Mesenchymal stem cell (in vitro differentiated cells and primary cell): ENCODE data around the gene ANTKMT. TPM values are rescaled to one million over a fixed set of nuclear protein-coding genes. Genes with fewer than 3 reads are reported as not detected.

Experiments used
- DNase-seq: peaks from one replicate; pipeline ENCODE4 v3.0.0-alpha.2; 2013
- H2AFZ ChIP-seq: one replicate; pipeline ENCODE4 v1.6.1; 2013; ENCODE audit warnings: low read depth, mild to moderate bottlenecking, control low read depth, inconsistent platforms, low read length, moderate library complexity
- H2AK5ac ChIP-seq: 2 replicates; pipeline ENCODE4 v1.6.1; 2013; ENCODE audit warnings: low read length, moderate library complexity, mild to moderate bottlenecking, inconsistent platforms; ENCODE audit not compliant: severe bottlenecking
- H2BK120ac ChIP-seq: one replicate; pipeline ENCODE4 v1.6.1; 2013; ENCODE audit warnings: low read depth, mild to moderate bottlenecking, inconsistent platforms, low read length, moderate library complexity
- H2BK12ac ChIP-seq, 2 experiments: one replicate each; pipeline ENCODE4 v1.6.1; 2013; ENCODE audit warnings: inconsistent platforms in 2 of 2, low read length in 2 of 2, mild to moderate bottlenecking in 2 of 2, moderate library complexity in 2 of 2, control low read depth in 1 of 2
- H2BK15ac ChIP-seq: one replicate; pipeline ENCODE4 v1.6.1; 2013; ENCODE audit warnings: mild to moderate bottlenecking, low read depth, inconsistent platforms; ENCODE audit not compliant: poor library complexity, severe bottlenecking
- H2BK5ac ChIP-seq: 2 replicates; pipeline ENCODE4 v1.6.1; 2013; ENCODE audit warnings: low read depth, mild to moderate bottlenecking, low read length, control low read depth, inconsistent platforms; ENCODE audit not compliant: poor library complexity, severe bottlenecking
- H3K14ac ChIP-seq, 2 experiments: one replicate each; pipeline ENCODE4 v1.6.1; 2013; ENCODE audit warnings: inconsistent platforms in 2 of 2, low read length in 2 of 2, control low read depth in 1 of 2, mild to moderate bottlenecking in 1 of 2, moderate library complexity in 1 of 2
- H3K18ac ChIP-seq, 2 experiments: one replicate each; pipeline ENCODE4 v1.6.1; 2013; ENCODE audit warnings: inconsistent platforms in 2 of 2, low read length in 2 of 2, control low read depth in 1 of 2, low read depth in 1 of 2, mild to moderate bottlenecking in 1 of 2
- H3K23ac ChIP-seq, 2 experiments: one replicate each; pipeline ENCODE4 v1.6.1; 2013; ENCODE audit warnings: inconsistent platforms in 2 of 2, low read length in 2 of 2, mild to moderate bottlenecking in 2 of 2, moderate library complexity in 2 of 2, control low read depth in 1 of 2
- H3K27ac ChIP-seq: 2 replicates; pipeline ENCODE4 v1.5.1; 2013; ENCODE audit warnings: mild to moderate bottlenecking, moderate library complexity, low read length, control low read depth, inconsistent platforms; ENCODE audit not compliant: poor library complexity, severe bottlenecking
- H3K27me3 ChIP-seq, 2 experiments: 2 replicates each; pipeline versions ENCODE4 v1.6.1 to v1.7.0; 2013; ENCODE audit warnings: low read length in 2 of 2, mild to moderate bottlenecking in 2 of 2, moderate library complexity in 2 of 2, control low read depth in 1 of 2, inconsistent platforms in 1 of 2; ENCODE audit not compliant: control insufficient read depth in 1 of 2, insufficient read depth in 1 of 2
- H3K36me3 ChIP-seq, 2 experiments: 2 replicates each; pipeline versions ENCODE4 v1.6.1 to v1.7.0; 2013; ENCODE audit warnings: low read length in 2 of 2, control low read depth in 1 of 2, inconsistent platforms in 1 of 2, low read depth in 1 of 2, mild to moderate bottlenecking in 1 of 2; ENCODE audit not compliant: insufficient read depth in 2 of 2, control insufficient read depth in 1 of 2
- H3K4ac ChIP-seq, 2 experiments: one replicate each; pipeline ENCODE4 v1.6.1; 2013; ENCODE audit warnings: inconsistent platforms in 2 of 2, low read length in 2 of 2, mild to moderate bottlenecking in 2 of 2, moderate library complexity in 2 of 2, control low read depth in 1 of 2, low read depth in 1 of 2
- H3K4me1 ChIP-seq: 2 replicates; pipeline ENCODE4 v1.6.1; 2013; ENCODE audit warnings: low read depth, low read length, control low read depth; ENCODE audit not compliant: control insufficient read depth, insufficient read depth
- H3K4me2 ChIP-seq: 2 replicates; pipeline ENCODE4 v1.6.1; 2013; ENCODE audit warnings: low read length, mild to moderate bottlenecking, inconsistent platforms; ENCODE audit not compliant: poor library complexity, severe bottlenecking
- H3K4me3 ChIP-seq, 2 experiments: 2 replicates each; pipeline versions ENCODE4 v1.5.1 to v1.7.0; 2013; ENCODE audit warnings: low read length in 2 of 2, mild to moderate bottlenecking in 2 of 2, control low read depth in 1 of 2, low read depth in 1 of 2; ENCODE audit not compliant: insufficient read depth in 1 of 2
- H3K79me1 ChIP-seq: replicated peaks from 2 replicates; pipeline ENCODE4 v1.6.1; 2013; ENCODE audit warnings: mild to moderate bottlenecking, control low read depth, low read length, inconsistent platforms; ENCODE audit not compliant: poor library complexity, severe bottlenecking
- H3K9ac ChIP-seq: 2 replicates; pipeline ENCODE4 v1.7.0; 2013; ENCODE audit warnings: mild to moderate bottlenecking, low read length, moderate library complexity
- H3K9me3 ChIP-seq: 2 replicates; pipeline ENCODE4 v1.7.0; 2013; ENCODE audit warnings: mild to moderate bottlenecking, low read length; ENCODE audit not compliant: control insufficient read depth
- H4K8ac ChIP-seq: one replicate; pipeline ENCODE4 v1.6.1; 2013; ENCODE audit warnings: inconsistent platforms, mild to moderate bottlenecking, low read length, moderate library complexity
- H4K91ac ChIP-seq: one replicate; pipeline ENCODE4 v1.6.1; 2013; ENCODE audit warnings: mild to moderate bottlenecking, low read length, inconsistent platforms
- WGBS: methylation state at CpG from one replicate; pipeline ENCODE4 v1.1.7; 2013; ENCODE audit warnings: mixed read lengths; 5-methylcytosine and 5-hydroxymethylcytosine counted together
- small RNA-seq: library from polyadenylated mRNA; stranded (forward); fragments of <200 nt; extraction: miRNeasy Mini kit (QIAGEN cat#:217004); gene quantifications from one replicate; pipeline ENCODE3, GENCODE V24; 2013; ENCODE audit warnings: low read depth

Gene ANTKMT

DNA sequence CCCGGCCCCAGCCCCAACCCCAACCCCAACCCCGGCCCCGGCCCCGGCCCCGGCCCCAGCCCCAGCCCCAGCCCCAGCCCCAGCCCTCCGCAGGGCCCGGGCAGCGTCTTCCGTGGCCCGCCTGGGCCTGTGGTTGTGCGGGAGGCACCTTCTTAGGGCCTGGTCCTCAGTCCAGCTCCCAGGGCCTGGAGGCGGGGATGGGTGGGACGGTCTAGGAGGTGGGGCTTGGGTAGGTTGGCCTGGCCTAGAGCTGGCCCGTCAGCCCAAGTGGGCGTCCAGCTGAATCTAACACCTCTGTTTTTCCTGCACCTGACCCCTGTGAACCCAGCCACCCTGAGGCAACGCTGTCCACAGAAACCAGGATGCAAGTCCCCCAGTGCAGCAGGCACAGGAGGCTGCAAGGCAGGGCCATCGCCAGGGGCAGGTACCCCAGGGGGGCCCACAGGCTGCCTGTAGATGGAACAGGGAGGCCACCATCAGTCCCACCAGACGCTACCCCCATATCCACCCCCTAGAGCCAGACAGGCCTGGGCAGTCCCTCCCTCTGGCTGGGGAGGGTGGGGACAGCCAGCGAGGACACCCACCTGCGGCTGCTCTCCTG, 48.3 kb downstream of the ANTKMT start:
- Histone ChIP-seq H2AFZ (no peak overlapping the region), H3K79me1 (no peaks in the 10 kb centered on the region), H3K23ac (no peak overlapping the region), H3K4ac (no peak overlapping the region), H4K91ac (peak overlapping the region; percentile 55), H2BK12ac (no peak overlapping the region), H3K18ac (no peak overlapping the region), H3K27me3 (peaks cover 0 to 19% of the 10 kb centered on the region in 2 experiments), H2AK5ac (no peak overlapping the region), H2BK15ac (no peak overlapping the region), H3K14ac (no peak overlapping the region), H2BK5ac (no peak overlapping the region), H3K4me3 (no peak overlapping the region), H3K4me2 (no peak overlapping the region), H3K9ac (no peak overlapping the region), H3K4me1 (peaks cover 11% of the 10 kb centered on the region), H3K36me3 (no peaks in the 10 kb centered on the region), H4K8ac (no peak overlapping the region), H3K27ac (no peak overlapping the region), H3K9me3 (no peaks in the 10 kb centered on the region), H2BK120ac (no peak overlapping the region)
- no peak for DNase-seq
- WGBS = 80% methylated on average over 14 of the region's 20 CpGs

DNA sequence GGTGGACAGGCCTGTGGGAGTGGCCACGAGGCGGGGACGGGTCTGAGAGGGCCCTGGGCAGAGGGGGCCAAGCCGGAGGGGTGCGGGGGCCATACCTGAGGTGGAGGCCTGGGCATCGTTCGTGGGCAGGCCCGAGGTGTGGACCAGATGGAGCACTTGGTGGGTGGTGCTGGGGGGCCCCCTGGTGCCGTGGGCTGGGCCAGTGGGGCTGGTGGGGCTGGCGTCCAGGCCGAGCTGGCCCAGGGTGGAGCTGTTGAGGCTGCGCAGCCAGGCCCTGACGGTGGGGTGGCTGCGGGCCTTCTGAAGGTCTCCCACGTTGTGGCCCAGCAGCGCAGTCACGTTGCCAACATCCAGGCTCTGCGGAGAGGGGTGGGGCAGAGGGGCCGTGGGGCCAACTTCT, 49.0 kb downstream of the ANTKMT start:
- 86% methylated on average over 16 of the region's 19 CpGs for WGBS

DNA sequence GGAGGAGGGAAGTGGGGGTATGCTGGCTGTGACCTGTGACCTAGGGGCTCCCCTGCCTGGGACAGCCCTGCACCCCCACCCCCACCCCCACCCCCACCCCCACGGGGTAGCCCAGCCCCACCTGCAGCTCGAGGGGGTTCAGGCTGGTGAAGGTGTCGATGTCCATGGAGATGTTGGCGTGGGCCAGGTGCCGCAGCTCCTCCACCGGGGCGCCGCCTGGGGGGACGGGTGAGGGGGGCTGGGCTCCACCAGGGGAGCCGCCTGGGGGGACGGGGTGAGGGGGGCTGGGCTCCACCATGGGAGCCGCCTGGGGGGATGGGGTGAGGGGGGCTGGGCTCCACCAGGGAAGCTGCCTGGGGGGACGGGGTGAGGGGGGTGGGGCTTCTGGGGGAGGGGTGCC, 49.5 kb downstream of the ANTKMT start:
- Histone ChIP-seq H4K91ac (no peak overlapping the region), H3K14ac (no peak overlapping the region), H3K4me2 (no peak overlapping the region), H3K9ac (no peak overlapping the region), H2BK12ac (no peak overlapping the region), H3K27me3 (peaks cover 0 to 21% of the 10 kb centered on the region in 2 experiments), H3K4ac (no peak overlapping the region), H3K36me3 (no peaks in the 10 kb centered on the region), H2BK120ac (no peak overlapping the region), H3K4me1 (peaks cover 17% of the 10 kb centered on the region), H2BK5ac (no peak overlapping the region), H4K8ac (no peak overlapping the region), H3K23ac (no peak overlapping the region), H3K79me1 (no peaks in the 10 kb centered on the region), H2AK5ac (no peak overlapping the region), H2AFZ (no peak overlapping the region), H2BK15ac (no peak overlapping the region), H3K27ac (no peak overlapping the region), H3K18ac (no peak overlapping the region), H3K4me3 (no peak overlapping the region), H3K9me3 (no peaks in the 10 kb centered on the region)
- 100% methylated on average over 5 of the region's 13 CpGs for WGBS
- DNase-seq = no peak

More for the DNA sequence above, 49.0 kb downstream of the ANTKMT start:
- Histone ChIP-seq H3K4me1 (peaks cover 16% of the 10 kb centered on the region), H4K8ac (no peak overlapping the region), H3K18ac (no peak overlapping the region), H3K9me3 (no peaks in the 10 kb centered on the region), H2BK15ac (no peak overlapping the region), H3K14ac (no peak overlapping the region), H3K4me3 (no peak overlapping the region), H2BK120ac (no peak overlapping the region), H2AFZ (no peak overlapping the region), H4K91ac (no peak overlapping the region), H3K9ac (no peak overlapping the region), H3K36me3 (no peaks in the 10 kb centered on the region), H3K23ac (no peak overlapping the region), H3K4me2 (no peak overlapping the region), H2BK12ac (no peak overlapping the region), H3K79me1 (no peaks in the 10 kb centered on the region), H2BK5ac (no peak overlapping the region), H2AK5ac (no peak overlapping the region), H3K27ac (no peak overlapping the region), H3K4ac (no peak overlapping the region), H3K27me3 (peaks cover 0 to 19% of the 10 kb centered on the region in 2 experiments)
- no peak for DNase-seq

Small RNAs within 50 kb of the gene (small RNA-seq; reads per million reads assigned to genes)
- not detected for gene MIR662
